PFSK-1 (cell line): ENCODE data around the gene PHF12.

ENCODE experiments used
- FOXP2 ChIP-seq: optimal IDR thresholded peaks from 2 replicates; pipeline ENCODE3; 2011; ENCODE audit warnings: borderline replicate concordance, control low read depth, inconsistent platforms; ENCODE audit not compliant: insufficient read depth; ENCODE audit errors: extremely low read length, extremely low read depth
- POLR2AphosphoS5 ChIP-seq: IDR thresholded peaks from 2 replicates; pipeline ENCODE4 v1.6.1; 2012; ENCODE audit warnings: low read depth, mild to moderate bottlenecking, control low read depth, low read length, moderate library complexity
- REST ChIP-seq, 2 experiments: IDR thresholded peaks; 2 replicates each; pipeline versions ENCODE4 v1.6.1 to v1.8.0; 2011 to 2012; ENCODE audit warnings: low read depth in 2 of 2, low read length in 2 of 2, control low read depth in 1 of 2, inconsistent platforms in 1 of 2, mild to moderate bottlenecking in 1 of 2, moderate library complexity in 1 of 2; ENCODE audit not compliant: insufficient read depth in 1 of 2
- SIN3A ChIP-seq: IDR thresholded peaks from 2 replicates; pipeline ENCODE4 v1.6.1; 2012; ENCODE audit warnings: mild to moderate bottlenecking, low read length, moderate library complexity, borderline replicate concordance; ENCODE audit not compliant: insufficient read depth
- TAF1 ChIP-seq: IDR thresholded peaks from 2 replicates; pipeline ENCODE4 v1.6.1; 2012; ENCODE audit warnings: low read length, control low read depth, borderline replicate concordance; ENCODE audit not compliant: insufficient read depth

The PHF12 gene

GRCh38 chr17:28928061-28928460 lies 23.3 kb downstream of the PHF12 start:
- TF ChIP-seq SIN3A: no peak
- no peak for TF ChIP-seq REST (IDR thresholded peaks at IDR 0.05; ENCODE audit: insufficient read depth in 1 of 2, low read depth in 2 of 2, low read length in 2 of 2)
- TF ChIP-seq FOXP2: no peak
- no peak for TF ChIP-seq TAF1

- no peak for TF ChIP-seq TAF1
- TF ChIP-seq REST (IDR thresholded peaks at IDR 0.05; ENCODE audit: insufficient read depth in 1 of 2, low read depth in 2 of 2, low read length in 2 of 2): no peak
These were observed 24.5 kb downstream of the PHF12 start for GRCh38 chr17:28926786-28927185.

- TF ChIP-seq REST (IDR thresholded peaks at IDR 0.05; ENCODE audit: insufficient read depth in 1 of 2, low read depth in 2 of 2, low read length in 2 of 2) (no peak), FOXP2 (no peak), POLR2AphosphoS5 (no peak), TAF1 (no peak), SIN3A (no peak)
These were observed 25.0 kb downstream of the PHF12 start for GRCh38 chr17:28926366-28926765.

GRCh38 chr17:28925912-28926365 lies 25.4 kb downstream of the PHF12 start:
- TF ChIP-seq REST (IDR thresholded peaks at IDR 0.05; ENCODE audit: insufficient read depth in 1 of 2, low read depth in 2 of 2, low read length in 2 of 2): no peak
- no peak for TF ChIP-seq FOXP2
- TF ChIP-seq SIN3A: no peak
- TF ChIP-seq TAF1: no peak
- TF ChIP-seq POLR2AphosphoS5: no peak

- no peak for TF ChIP-seq FOXP2
- TF ChIP-seq REST (IDR thresholded peaks at IDR 0.05; ENCODE audit: insufficient read depth in 1 of 2, low read depth in 2 of 2, low read length in 2 of 2): no peak
- TF ChIP-seq SIN3A: no peak
- TF ChIP-seq TAF1: no peak
These were observed 31.1 kb downstream of the PHF12 start for GRCh38 chr17:28920201-28920600.
